ENCODE results near the gene TMEM131.

TMEM131 gene

GRCh38 chr2:97739020-97739892 is 256.5 kb downstream of the TMEM131 start:
- FAIRE-seq (no peak), DNase-seq (ENCODE audit: insufficient read length, low spot score) (no peak)
- no peak for TF ChIP-seq POLR2A (IDR thresholded peaks at IDR 0.05; ENCODE audit: low read depth, low read length)

DNA sequence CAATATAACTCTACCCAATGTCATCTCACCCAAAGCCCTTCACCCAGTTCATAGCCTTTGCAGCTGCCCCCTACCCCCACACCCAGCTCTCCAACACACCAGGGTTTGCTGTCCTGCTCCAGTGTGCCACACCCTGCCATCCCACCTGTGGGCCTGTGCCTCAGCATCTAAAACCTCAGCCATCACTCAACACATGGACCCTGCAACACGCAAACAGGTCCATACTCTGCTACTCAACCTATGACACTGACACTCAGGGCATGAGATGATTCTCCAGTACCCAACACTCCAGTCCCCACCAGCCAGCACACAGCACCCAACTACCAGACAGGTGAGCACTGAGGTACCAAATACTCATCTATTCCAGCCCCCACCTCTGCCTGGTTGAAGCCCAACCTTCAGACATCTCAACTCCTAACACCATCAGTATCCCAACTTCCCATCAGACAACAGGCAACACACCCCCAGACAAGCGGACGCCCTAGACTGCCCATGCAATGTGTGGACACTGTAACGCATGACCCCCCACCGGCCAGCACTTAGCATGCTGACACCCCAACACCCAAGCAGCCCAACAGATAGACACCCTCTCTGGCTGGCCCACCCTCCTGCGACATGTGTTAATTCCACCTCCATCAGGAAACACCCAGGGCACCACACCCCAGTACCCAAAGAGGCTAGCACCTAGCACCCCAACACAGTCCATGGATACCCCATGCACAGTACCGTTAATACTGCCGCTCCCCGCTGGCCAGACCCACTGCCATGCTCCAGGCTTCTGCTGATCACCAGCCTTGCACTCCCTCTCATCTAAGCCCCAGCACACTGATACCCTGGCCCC is 257.3 kb downstream of the TMEM131 start:
- no peak for DNase-seq (ENCODE audit: insufficient read length, low spot score)
- TF ChIP-seq POLR2A (IDR thresholded peaks at IDR 0.05; ENCODE audit: low read depth, low read length) = no peak
- no peak for FAIRE-seq

DNA sequence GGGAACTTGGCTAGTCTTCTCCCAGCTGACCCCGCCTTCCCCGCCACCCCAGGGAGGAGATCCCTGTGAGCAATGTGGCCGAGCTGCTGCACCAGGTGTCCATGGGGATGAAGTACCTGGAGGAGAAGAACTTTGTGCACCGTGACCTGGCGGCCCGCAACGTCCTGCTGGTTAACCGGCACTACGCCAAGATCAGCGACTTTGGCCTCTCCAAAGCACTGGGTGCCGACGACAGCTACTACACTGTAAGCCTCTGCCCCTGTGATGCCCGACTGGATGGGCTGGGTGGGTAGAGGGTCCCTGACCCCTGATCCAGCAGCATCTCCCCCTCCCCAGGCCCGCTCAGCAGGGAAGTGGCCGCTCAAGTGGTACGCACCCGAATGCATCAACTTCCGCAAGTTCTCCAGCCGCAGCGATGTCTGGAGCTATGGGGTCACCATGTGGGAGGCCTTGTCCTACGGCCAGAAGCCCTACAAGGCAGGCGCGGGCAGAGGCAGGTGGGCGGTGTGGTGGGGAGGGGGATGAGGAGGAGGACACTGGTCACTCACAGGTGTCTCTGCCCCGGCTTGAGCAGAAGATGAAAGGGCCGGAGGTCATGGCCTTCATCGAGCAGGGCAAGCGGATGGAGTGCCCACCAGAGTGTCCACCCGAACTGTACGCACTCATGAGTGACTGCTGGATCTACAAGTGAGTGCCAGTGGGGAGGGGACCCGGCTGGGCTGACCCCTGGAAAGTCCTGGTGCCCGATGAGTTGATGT is 258.1 kb downstream of the TMEM131 start:
- DNase-seq (ENCODE audit: insufficient read length, low spot score) (no peak), FAIRE-seq (no peak)
- no peak for TF ChIP-seq POLR2A (IDR thresholded peaks at IDR 0.05; ENCODE audit: low read depth, low read length)

- no peak for TF ChIP-seq POLR2A (IDR thresholded peaks at IDR 0.05; ENCODE audit: low read depth, low read length)
- no peak for FAIRE-seq
- DNase-seq (ENCODE audit: insufficient read length, low spot score) = no peak
These were observed 259.0 kb downstream of the TMEM131 start for GRCh38 chr2:97736608-97737330.

GRCh38 chr2:97736185-97736584 is 259.6 kb downstream of the TMEM131 start:
- DNase-seq (ENCODE audit: insufficient read length, low spot score) = no peak
- FAIRE-seq = no peak
- TF ChIP-seq POLR2A (IDR thresholded peaks at IDR 0.05; ENCODE audit: low read depth, low read length) = no peak

GRCh38 chr2:97735161-97735561 is 260.6 kb downstream of the TMEM131 start:
- FAIRE-seq = no peak

DNA sequence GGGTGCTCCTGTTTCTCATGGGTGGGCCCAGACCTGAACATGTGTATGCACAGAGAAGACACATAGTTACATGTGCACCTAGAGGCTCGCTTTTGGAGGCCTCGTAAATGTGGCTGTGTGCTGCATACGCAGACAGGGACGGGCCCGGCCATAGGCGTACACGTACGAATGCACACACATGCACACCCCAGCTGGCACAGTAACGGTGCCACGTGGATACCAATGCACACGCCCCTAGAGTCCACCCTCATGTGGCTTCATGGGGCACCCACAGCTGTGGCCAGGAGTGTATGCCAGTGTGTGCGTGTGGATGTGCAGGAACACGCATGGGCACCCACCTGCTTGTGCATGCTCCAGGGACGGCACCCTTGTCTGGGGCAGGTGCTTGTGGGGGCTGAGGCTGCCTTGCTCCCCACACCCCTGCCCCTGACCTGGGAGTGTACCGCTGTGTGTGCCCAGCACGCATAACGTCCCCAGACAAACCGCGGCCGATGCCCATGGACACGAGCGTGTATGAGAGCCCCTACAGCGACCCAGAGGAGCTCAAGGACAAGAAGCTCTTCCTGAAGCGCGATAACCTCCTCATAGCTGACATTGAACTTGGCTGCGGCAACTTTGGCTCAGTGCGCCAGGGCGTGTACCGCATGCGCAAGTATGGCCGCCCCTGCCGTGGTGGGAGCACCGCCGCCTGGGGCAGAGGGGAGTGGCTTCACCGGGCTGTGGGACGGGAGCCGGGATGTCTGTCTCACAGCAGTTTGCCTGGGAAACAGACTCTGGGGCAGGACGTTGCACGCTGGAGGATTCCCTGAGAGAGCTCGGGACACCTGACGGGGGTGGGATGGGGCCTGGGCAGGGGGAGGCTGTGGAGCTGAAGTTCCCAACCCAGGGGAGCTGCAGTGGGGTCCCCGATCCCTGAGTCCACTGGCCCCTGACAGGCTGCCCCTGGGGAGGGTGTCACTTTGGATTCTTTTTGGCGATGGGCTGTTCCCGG is 261.4 kb downstream of the TMEM131 start:
- FAIRE-seq (no peak), DNase-seq (ENCODE audit: insufficient read length, low spot score) (no peak)
- no peak for TF ChIP-seq POLR2A (IDR thresholded peaks at IDR 0.05; ENCODE audit: low read depth, low read length)

More at GRCh38 chr2:97735161-97735561, 260.6 kb downstream of the TMEM131 start:
- DNase-seq (ENCODE audit: insufficient read length, low spot score) = no peak
- no peak for TF ChIP-seq POLR2A (IDR thresholded peaks at IDR 0.05; ENCODE audit: low read depth, low read length)

- no peak for FAIRE-seq
These were observed 262.3 kb downstream of the TMEM131 start for GRCh38 chr2:97733341-97734035.

DNA sequence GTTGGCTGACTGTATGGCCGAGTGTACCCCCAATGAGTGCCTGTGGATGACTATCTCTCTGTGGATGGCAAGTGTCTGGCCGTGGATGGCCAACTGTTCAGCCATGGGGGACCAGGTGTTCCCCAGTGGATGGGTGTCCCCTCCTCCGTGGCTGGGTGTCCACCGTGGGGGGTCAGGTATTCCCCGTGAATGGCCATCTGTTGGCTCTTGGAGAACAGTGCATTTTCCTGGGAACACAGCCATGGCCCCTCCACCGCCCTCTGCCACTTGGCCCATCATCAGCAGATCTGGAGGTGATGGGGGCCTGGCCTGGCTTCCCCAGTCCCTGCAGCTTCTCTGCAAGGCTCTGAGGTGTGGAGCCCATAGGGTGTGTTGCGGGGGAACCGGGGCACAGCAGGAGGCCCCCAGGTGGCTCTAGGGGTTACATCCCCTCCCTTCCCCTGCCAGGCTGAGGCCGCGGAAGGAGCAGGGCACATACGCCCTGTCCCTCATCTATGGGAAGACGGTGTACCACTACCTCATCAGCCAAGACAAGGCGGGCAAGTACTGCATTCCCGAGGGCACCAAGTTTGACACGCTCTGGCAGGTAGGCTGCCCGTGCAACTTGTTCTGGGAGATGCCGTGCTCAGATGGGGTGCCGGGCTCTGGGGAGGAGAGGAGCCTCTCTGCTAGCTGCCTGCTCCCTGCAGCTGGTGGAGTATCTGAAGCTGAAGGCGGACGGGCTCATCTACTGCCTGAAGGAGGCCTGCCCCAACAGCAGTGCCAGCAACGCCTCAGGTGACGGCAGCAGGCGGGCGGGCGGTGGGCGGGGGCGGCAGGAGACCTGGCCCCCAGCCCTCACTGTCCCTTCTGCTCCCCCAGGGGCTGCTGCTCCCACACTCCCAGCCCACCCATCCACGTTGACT is 263.1 kb downstream of the TMEM131 start:
- FAIRE-seq (no peak), DNase-seq (ENCODE audit: insufficient read length, low spot score) (no peak)
- no peak for TF ChIP-seq POLR2A (IDR thresholded peaks at IDR 0.05; ENCODE audit: low read depth, low read length)

More at GRCh38 chr2:97733341-97734035, 262.3 kb downstream of the TMEM131 start:
- DNase-seq (ENCODE audit: insufficient read length, low spot score) = no peak
- TF ChIP-seq POLR2A (IDR thresholded peaks at IDR 0.05; ENCODE audit: low read depth, low read length) = no peak

DNA sequence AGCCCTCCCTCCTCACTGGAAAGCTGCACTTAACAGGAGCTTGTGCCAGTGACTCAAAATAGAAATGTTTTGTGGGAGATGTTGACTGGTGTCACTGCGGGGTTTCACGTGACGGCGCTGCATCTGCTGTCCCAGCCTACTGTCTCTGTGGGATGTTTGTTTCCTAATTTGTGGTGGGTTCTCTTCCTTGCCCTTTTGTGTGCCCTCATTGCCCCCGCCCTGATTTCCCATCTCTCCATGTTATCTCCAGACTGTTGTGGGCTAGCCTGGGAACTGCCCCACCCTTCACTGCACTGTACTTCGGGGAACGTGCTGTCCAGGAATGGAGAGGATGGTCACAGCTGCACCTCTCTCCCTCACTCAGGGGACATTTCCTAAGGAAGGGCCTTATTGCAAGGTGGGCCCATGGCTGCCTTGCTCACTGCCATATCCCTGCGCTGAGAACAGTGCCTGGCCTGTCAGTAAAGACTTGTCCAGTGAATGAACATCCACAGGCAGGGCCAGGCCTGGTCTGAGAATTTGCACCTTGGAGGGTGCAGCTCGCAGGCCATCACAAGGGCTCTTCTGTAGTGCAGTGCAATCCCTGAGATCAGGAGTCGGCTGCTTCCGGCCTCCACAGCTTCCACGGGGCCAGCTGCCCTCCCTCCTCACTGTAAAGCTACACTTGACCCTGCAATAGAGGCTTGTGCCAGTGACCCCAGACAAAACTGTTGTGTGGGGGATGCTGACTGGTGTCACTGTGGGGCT is 264.3 kb downstream of the TMEM131 start:
- FAIRE-seq (no peak), DNase-seq (ENCODE audit: insufficient read length, low spot score) (no peak)
- TF ChIP-seq POLR2A (IDR thresholded peaks at IDR 0.05; ENCODE audit: low read depth, low read length) = no peak
